Measurements from ENCODE around the gene CREBBP.

Gene CREBBP

DNA sequence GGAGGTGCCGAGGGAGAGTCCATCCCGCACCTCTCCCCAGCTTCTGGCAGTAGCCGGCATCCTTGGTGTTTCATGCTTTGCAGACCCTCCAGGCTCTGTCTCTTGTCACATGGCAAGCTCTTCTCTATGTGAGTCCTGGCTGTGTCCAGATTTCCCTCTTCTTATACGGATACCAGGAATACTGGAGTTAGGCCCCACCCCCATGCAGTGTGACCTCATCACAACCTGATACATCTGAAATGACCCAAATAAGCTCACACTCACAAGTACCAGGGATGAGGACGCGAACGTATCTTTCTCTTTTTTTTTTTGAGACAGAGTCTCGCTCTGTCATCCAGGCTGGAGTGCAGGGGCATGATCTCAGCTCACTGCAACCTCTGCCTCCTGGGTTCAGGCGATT, 186.5 kb downstream of the CREBBP start:
- no CpG with 5 or more reads among the region's 9 CpGs for WGBS (ENCODE audit: extremely low coverage, insufficient coverage, insufficient read length)
- no peak overlapping the region for H3K27ac ChIP-seq (ENCODE audit: low read depth, low read length)
- DNase-seq = no peak
- no peak overlapping the region for H3K14ac ChIP-seq (ENCODE audit: low read length)
- H3K4ac ChIP-seq (ENCODE audit: low read depth, low read length) = no peak overlapping the region
- no peak overlapping the region for H3K4me3 ChIP-seq (ENCODE audit: low read depth, low read length)
- H3K9ac ChIP-seq (ENCODE audit: low read length) = no peak overlapping the region
- H3K4me1 ChIP-seq (ENCODE audit: control insufficient read depth in 1 of 2, insufficient read depth in 2 of 2, low read length in 2 of 2) = peaks cover 4 to 7% of the 10 kb centered on the region in 2 experiments
- no peak overlapping the region for H2BK5ac ChIP-seq (ENCODE audit: low read depth, low read length, poor library complexity)
- no peak overlapping the region for H3K4me2 ChIP-seq (ENCODE audit: low read length)
- no peaks in the 10 kb centered on the region for H3K79me2 ChIP-seq (ENCODE audit: control insufficient read depth, insufficient read depth, low read length, poor library complexity)
- peaks cover 1% of the 10 kb centered on the region for H3K9me3 ChIP-seq (ENCODE audit: insufficient read depth, low read depth, low read length)
- H2AFZ ChIP-seq (ENCODE audit: insufficient read depth, low read length, poor library complexity) = no peak overlapping the region
- no peaks in the 10 kb centered on the region for H3K36me3 ChIP-seq (ENCODE audit: control insufficient read depth in 1 of 2, insufficient read depth in 2 of 2, low read length in 2 of 2)
- H2BK12ac ChIP-seq (ENCODE audit: low read length) = no peak overlapping the region
- H4K91ac ChIP-seq (ENCODE audit: low read depth, low read length) = no peak overlapping the region
- H2AK5ac ChIP-seq (ENCODE audit: low read length) = no peak overlapping the region
- H3K18ac ChIP-seq (ENCODE audit: low read length) = no peak overlapping the region
- H3K23ac ChIP-seq (ENCODE audit: low read length) = no peak overlapping the region
- H4K12ac ChIP-seq (ENCODE audit: low read depth, low read length) = no peak overlapping the region
- H3K79me1 ChIP-seq (ENCODE audit: low read length) = no peaks in the 10 kb centered on the region
- H3K27me3 ChIP-seq (ENCODE audit: insufficient read depth, low read length) = no peaks in the 10 kb centered on the region
- H2BK120ac ChIP-seq (ENCODE audit: insufficient read depth, low read length, poor library complexity) = no peak overlapping the region
- H4K8ac ChIP-seq (ENCODE audit: low read depth, low read length) = no peak overlapping the region

DNA sequence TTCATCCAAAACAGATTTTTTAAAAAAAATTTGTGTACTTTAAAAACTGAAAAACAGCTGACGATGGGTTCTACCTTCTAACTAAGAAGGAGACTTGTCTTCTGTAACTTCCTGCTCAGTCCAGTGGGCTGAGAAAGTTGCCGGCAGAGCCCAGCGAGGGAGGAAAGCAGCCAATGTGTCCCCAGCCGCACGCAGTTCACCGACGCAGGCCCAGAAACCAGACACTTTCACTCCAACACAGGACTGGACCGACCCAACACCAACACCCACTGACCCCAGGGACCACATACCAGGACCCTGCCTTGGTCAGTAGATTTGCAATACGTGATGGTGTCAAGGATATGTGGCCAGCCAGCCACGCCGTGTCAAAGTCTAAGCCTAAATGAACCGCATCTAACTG, 188.8 kb downstream of the CREBBP start:
- no peak overlapping the region for H3K27ac ChIP-seq (ENCODE audit: low read depth, low read length)
- peaks cover 9 to 12% of the 10 kb centered on the region in 2 experiments for H3K36me3 ChIP-seq (ENCODE audit: control insufficient read depth in 1 of 2, insufficient read depth in 2 of 2, low read length in 2 of 2)
- no peak overlapping the region for H3K14ac ChIP-seq (ENCODE audit: low read length)
- H2AK5ac ChIP-seq (ENCODE audit: low read length) = no peak overlapping the region
- H2BK5ac ChIP-seq (ENCODE audit: low read depth, low read length, poor library complexity) = no peak overlapping the region
- H3K4me2 ChIP-seq (ENCODE audit: low read length) = no peak overlapping the region
- H3K18ac ChIP-seq (ENCODE audit: low read length) = peak overlapping the region; percentile 72
- WGBS (ENCODE audit: extremely low coverage, insufficient coverage, insufficient read length) = no CpG with 5 or more reads among the region's 12 CpGs
- H2BK120ac ChIP-seq (ENCODE audit: insufficient read depth, low read length, poor library complexity) = no peak overlapping the region
- peaks cover 4 to 7% of the 10 kb centered on the region in 2 experiments for H3K4me1 ChIP-seq (ENCODE audit: control insufficient read depth in 1 of 2, insufficient read depth in 2 of 2, low read length in 2 of 2)
- H3K4ac ChIP-seq (ENCODE audit: low read depth, low read length) = no peak overlapping the region
- no peaks in the 10 kb centered on the region for H3K9me3 ChIP-seq (ENCODE audit: insufficient read depth, low read depth, low read length)
- DNase-seq = no peak
- no peaks in the 10 kb centered on the region for H3K79me2 ChIP-seq (ENCODE audit: control insufficient read depth, insufficient read depth, low read length, poor library complexity)
- H3K4me3 ChIP-seq (ENCODE audit: low read depth, low read length) = no peak overlapping the region
- no peaks in the 10 kb centered on the region for H3K79me1 ChIP-seq (ENCODE audit: low read length)
- no peak overlapping the region for H2AFZ ChIP-seq (ENCODE audit: insufficient read depth, low read length, poor library complexity)
- no peak overlapping the region for H2BK12ac ChIP-seq (ENCODE audit: low read length)
- H4K12ac ChIP-seq (ENCODE audit: low read depth, low read length) = no peak overlapping the region
- no peaks in the 10 kb centered on the region for H3K27me3 ChIP-seq (ENCODE audit: insufficient read depth, low read length)
- H3K23ac ChIP-seq (ENCODE audit: low read length) = no peak overlapping the region
- H4K91ac ChIP-seq (ENCODE audit: low read depth, low read length) = no peak overlapping the region
- H4K8ac ChIP-seq (ENCODE audit: low read depth, low read length) = no peak overlapping the region
- no peak overlapping the region for H3K9ac ChIP-seq (ENCODE audit: low read length)

DNA sequence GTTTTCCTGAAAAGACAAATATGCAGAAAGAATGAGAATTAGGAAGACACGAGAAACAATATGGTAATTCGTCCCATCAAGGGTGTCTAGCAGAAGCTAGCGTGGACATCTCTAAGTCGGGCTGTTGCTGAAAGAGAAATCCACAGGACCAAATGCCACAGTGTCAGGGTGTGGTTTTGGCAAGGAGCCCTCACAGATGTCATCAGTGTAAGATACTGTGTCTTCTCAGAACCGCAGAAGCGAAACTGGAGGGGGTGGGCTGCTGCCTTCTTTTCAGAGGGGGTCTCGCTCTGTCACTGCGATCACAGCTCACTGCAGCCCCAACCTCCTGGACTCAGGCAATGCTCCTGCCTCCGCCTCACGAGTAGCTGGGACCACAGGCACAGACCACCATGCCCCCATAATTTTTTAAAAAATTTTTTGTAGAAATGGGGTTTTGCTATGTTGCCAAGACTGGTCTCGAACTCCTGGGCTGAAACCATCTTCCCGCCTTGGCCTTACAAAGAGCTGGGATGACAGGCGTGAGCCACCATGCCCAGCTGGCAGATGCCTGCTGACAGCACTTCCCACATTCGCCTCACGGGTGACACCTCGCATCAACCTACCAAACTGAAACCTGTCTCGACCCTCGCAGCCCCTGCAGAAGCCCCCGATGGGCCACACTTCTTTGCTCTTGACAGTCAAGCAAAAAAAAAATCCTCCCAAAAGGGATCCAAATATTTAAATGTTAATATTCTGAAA, 189.4 kb downstream of the CREBBP start:
- no peak overlapping the region for H3K14ac ChIP-seq (ENCODE audit: low read length)
- H2BK120ac ChIP-seq (ENCODE audit: insufficient read depth, low read length, poor library complexity) = no peak overlapping the region
- H3K4ac ChIP-seq (ENCODE audit: low read depth, low read length) = no peak overlapping the region
- no peak overlapping the region for H3K18ac ChIP-seq (ENCODE audit: low read length)
- H4K12ac ChIP-seq (ENCODE audit: low read depth, low read length) = no peak overlapping the region
- no peak overlapping the region for H3K4me3 ChIP-seq (ENCODE audit: low read depth, low read length)
- WGBS (ENCODE audit: extremely low coverage, insufficient coverage, insufficient read length) = no CpG with 5 or more reads among the region's 19 CpGs
- no peak overlapping the region for H2AFZ ChIP-seq (ENCODE audit: insufficient read depth, low read length, poor library complexity)
- H3K9me3 ChIP-seq (ENCODE audit: insufficient read depth, low read depth, low read length) = no peaks in the 10 kb centered on the region
- no peak for DNase-seq
- H2BK12ac ChIP-seq (ENCODE audit: low read length) = no peak overlapping the region
- peaks cover 15 to 16% of the 10 kb centered on the region in 2 experiments for H3K36me3 ChIP-seq (ENCODE audit: control insufficient read depth in 1 of 2, insufficient read depth in 2 of 2, low read length in 2 of 2)
- no peak overlapping the region for H4K91ac ChIP-seq (ENCODE audit: low read depth, low read length)
- no peaks in the 10 kb centered on the region for H3K79me2 ChIP-seq (ENCODE audit: control insufficient read depth, insufficient read depth, low read length, poor library complexity)
- no peak overlapping the region for H3K4me2 ChIP-seq (ENCODE audit: low read length)
- H2BK5ac ChIP-seq (ENCODE audit: low read depth, low read length, poor library complexity) = no peak overlapping the region
- H2AK5ac ChIP-seq (ENCODE audit: low read length) = no peak overlapping the region
- peaks cover 4 to 7% of the 10 kb centered on the region in 2 experiments for H3K4me1 ChIP-seq (ENCODE audit: control insufficient read depth in 1 of 2, insufficient read depth in 2 of 2, low read length in 2 of 2)
- no peak overlapping the region for H3K23ac ChIP-seq (ENCODE audit: low read length)
- H3K79me1 ChIP-seq (ENCODE audit: low read length) = no peaks in the 10 kb centered on the region
- H4K8ac ChIP-seq (ENCODE audit: low read depth, low read length) = no peak overlapping the region
- no peaks in the 10 kb centered on the region for H3K27me3 ChIP-seq (ENCODE audit: insufficient read depth, low read length)
- no peak overlapping the region for H3K9ac ChIP-seq (ENCODE audit: low read length)
- no peak overlapping the region for H3K27ac ChIP-seq (ENCODE audit: low read depth, low read length)

DNA sequence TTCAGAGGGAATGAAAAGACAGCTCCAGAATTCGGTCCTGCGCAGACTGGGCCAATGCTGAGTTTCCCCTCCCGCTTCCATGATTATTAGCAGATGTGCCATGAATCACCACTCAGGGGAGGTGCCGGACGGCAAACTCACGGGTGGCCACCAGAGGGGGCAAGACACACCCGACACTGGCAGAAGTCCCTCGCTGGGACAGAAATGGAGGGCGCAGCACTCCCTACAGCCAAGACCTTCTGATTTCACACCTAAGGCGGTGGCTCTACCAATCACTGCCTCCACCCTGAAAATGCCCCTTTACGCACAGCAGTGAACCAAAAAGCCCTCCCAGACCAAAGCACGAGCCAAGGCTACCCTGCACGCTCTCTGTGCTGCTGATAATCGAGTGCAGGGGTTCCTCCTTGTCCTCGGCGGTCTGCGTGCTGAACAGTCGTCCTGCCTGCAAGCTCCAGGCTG, 190.0 kb downstream of the CREBBP start:
- H3K79me1 ChIP-seq (ENCODE audit: low read length) = no peaks in the 10 kb centered on the region
- H3K4me1 ChIP-seq (ENCODE audit: control insufficient read depth in 1 of 2, insufficient read depth in 2 of 2, low read length in 2 of 2) = peaks cover 4 to 7% of the 10 kb centered on the region in 2 experiments
- no peak overlapping the region for H4K12ac ChIP-seq (ENCODE audit: low read depth, low read length)
- no peak overlapping the region for H3K4me3 ChIP-seq (ENCODE audit: low read depth, low read length)
- H3K4me2 ChIP-seq (ENCODE audit: low read length) = no peak overlapping the region
- H4K91ac ChIP-seq (ENCODE audit: low read depth, low read length) = no peak overlapping the region
- no peak overlapping the region for H2BK12ac ChIP-seq (ENCODE audit: low read length)
- no peak overlapping the region for H3K23ac ChIP-seq (ENCODE audit: low read length)
- no peak overlapping the region for H2AFZ ChIP-seq (ENCODE audit: insufficient read depth, low read length, poor library complexity)
- H3K14ac ChIP-seq (ENCODE audit: low read length) = no peak overlapping the region
- H3K18ac ChIP-seq (ENCODE audit: low read length) = no peak overlapping the region
- H2BK120ac ChIP-seq (ENCODE audit: insufficient read depth, low read length, poor library complexity) = no peak overlapping the region
- H3K4ac ChIP-seq (ENCODE audit: low read depth, low read length) = no peak overlapping the region
- H3K36me3 ChIP-seq (ENCODE audit: control insufficient read depth in 1 of 2, insufficient read depth in 2 of 2, low read length in 2 of 2) = peaks cover 18 to 20% of the 10 kb centered on the region in 2 experiments
- no peak overlapping the region for H2BK5ac ChIP-seq (ENCODE audit: low read depth, low read length, poor library complexity)
- H2AK5ac ChIP-seq (ENCODE audit: low read length) = no peak overlapping the region
- H3K79me2 ChIP-seq (ENCODE audit: control insufficient read depth, insufficient read depth, low read length, poor library complexity) = no peaks in the 10 kb centered on the region
- no peak overlapping the region for H3K27ac ChIP-seq (ENCODE audit: low read depth, low read length)
- peak; percentile 86 to 93 for DNase-seq
- no peak overlapping the region for H4K8ac ChIP-seq (ENCODE audit: low read depth, low read length)
- no peaks in the 10 kb centered on the region for H3K27me3 ChIP-seq (ENCODE audit: insufficient read depth, low read length)
- WGBS (ENCODE audit: extremely low coverage, insufficient coverage, insufficient read length) = no CpG with 5 or more reads among the region's 18 CpGs
- H3K9ac ChIP-seq (ENCODE audit: low read length) = no peak overlapping the region
- no peaks in the 10 kb centered on the region for H3K9me3 ChIP-seq (ENCODE audit: insufficient read depth, low read depth, low read length)
